OCI-LY3 (cell line): ENCODE results near the gene UBXN2A.

ENCODE experiments used
- CTCF ChIP-seq: fragments of 200-600, 300-600 bp; sonication (generic); IDR thresholded peaks from 2 replicates; pipeline ENCODE4 v1.5.1; 2014; ENCODE audit warnings: antibody characterized with exemption, low read length, low read depth
- EZH2phosphoT487 ChIP-seq: fragments of 200-600 bp; shearing (Covaris generic); IDR thresholded peaks from 2 replicates; pipeline ENCODE4 v1.6.1; 2018; ENCODE audit warnings: antibody characterized with exemption, mixed run types, low read depth

GRCh38 chr2:24012521-24013188 is 72.4 kb downstream of the UBXN2A start:
- TF ChIP-seq CTCF: no peak
- no peak for TF ChIP-seq EZH2phosphoT487
